GM18867 (cell line): ENCODE data around the gene MYRF.

ENCODE experiments used
- ATAC-seq: cut with Tn5 transposase; IDR thresholded peaks from one replicate; pipeline ENCODE4 v1.9.1; 2021; ENCODE audit warnings: mild to moderate bottlenecking, moderate library complexity; ENCODE audit not compliant: unreplicated experiment

Gene MYRF

DNA sequence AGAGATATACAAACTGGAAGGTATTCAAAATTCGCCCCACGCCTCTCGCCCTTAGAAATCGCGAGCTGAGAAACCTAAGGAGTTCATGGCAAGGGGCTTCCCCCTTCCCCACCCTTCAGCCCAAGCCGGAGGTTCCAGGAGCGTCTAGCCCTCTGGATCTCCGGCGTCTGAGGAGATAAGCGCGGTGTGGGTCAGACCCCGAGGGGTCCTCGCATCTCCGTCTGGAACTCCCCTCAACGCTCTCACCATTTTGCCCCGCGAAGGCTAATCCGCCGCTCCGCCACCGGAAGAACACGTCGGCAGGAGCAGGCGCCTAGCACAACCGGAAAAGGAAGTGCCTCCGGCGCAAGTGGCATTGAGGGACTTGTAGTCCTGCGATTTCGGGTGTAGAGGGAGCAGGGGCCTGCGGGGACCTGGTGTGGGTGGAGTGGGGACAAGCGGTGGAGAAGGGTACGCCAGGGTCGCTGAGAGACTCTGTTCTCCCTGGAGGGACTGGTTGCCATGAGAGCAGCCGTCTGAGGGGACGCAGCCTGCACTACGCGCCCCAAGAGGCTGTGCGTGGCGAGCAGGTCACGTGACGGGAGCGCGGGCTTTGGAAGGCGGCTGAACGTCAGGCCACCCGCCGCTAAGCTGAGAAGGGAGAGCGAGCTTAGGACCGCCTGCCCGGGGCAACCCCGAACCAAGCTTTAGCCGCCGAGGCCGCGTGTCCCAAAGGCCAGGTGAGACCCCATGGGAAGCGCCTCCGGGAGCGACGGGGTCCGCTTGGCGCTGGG is 40.1 kb downstream of the MYRF start, which contains the start of the genes FEN1 and TMEM258:
FEN1 (plus strand) TSS at position 602 of the 773 bp plus-strand sequence. CDS start 2,451 bp downstream, outside the sequence.
TMEM258 (minus strand) TSS at position 290 of the 773 bp plus-strand sequence; CDS start at position 249, 41 bp downstream.
- peak; percentile 79 for ATAC-seq

DNA sequence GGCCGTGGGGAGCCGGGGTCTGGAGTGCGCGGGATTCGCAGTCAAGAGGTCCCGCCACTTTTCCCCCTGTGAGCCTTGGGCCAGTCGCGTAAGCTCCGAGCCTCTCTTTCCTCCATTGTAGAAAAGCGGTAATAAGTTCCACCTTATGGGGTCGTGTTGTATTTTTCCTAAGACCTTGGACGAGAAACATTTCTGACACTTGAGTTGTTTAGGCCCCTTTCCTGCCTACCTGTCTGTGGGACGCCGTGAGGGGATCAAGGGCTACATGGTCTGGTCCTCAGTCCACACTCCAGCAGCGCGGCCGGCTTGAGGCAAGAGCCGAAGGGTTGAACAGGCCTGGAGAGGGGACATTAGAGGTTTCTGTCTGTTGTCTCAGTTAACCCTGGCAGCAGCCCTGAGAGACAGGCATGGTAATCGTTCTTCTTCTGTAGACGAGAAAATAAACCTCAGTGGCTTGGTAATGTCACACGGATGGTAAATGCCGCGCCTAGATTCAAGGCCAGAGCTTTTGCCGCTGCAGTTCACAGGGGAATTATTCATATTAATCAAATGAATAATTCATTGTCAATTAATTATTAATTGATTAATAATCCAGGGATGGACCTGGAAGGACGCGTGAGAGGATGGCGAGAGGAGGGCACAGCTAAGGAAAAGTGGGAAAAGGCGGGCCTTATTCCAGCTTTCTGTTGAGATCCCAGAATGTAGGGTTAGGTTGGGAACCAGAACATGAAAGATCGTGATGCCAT is 40.8 kb downstream of the MYRF start:
- peak; percentile 29 for ATAC-seq

DNA sequence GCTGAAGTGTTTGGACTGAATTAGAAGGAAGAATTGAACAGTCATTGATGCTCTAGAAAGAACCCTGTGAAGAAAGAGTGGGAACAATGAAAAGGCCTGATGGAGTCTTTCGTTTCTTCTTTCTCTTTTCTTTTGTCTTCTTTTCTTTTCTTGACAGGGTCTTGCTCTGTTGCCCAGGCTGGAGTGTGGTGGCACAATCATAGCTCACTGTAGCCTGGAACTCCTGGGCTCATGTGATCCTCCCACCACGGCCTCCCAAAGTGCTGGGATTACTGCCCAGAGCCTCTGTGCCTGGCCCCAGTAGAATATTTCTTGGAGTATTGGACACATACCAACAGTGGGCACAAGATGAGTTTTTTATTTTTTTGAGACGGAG is 41.4 kb downstream of the MYRF start:
- no peak for ATAC-seq

DNA sequence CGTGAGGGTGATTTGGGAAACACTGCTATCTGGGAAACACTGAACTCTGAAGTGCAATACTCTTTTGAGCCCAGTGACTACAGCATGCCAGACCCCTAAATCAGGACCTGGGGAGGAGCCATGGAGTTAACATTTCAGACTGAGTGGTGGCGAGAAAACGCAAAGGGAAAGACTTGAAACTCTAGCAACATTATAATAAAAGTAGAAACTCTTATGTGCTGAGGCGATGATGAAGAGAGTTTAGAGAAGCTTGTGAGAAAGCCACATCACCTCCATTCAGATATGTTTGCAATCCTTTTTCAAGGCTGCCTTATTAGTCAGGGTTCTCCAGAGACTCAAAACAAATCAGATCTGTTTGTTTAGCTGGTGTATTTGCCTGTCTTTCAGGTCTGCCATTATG is 42.1 kb downstream of the MYRF start:
- ATAC-seq, result no peak

DNA sequence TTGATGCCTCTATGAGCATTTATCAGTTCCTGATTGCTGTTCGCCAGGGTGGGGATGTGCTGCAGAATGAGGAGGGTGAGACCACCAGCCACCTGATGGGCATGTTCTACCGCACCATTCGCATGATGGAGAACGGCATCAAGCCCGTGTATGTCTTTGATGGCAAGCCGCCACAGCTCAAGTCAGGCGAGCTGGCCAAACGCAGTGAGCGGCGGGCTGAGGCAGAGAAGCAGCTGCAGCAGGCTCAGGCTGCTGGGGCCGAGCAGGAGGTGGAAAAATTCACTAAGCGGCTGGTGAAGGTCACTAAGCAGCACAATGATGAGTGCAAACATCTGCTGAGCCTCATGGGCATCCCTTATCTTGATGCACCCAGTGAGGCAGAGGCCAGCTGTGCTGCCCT is 43.0 kb downstream of the MYRF start:
- no peak for ATAC-seq

DNA sequence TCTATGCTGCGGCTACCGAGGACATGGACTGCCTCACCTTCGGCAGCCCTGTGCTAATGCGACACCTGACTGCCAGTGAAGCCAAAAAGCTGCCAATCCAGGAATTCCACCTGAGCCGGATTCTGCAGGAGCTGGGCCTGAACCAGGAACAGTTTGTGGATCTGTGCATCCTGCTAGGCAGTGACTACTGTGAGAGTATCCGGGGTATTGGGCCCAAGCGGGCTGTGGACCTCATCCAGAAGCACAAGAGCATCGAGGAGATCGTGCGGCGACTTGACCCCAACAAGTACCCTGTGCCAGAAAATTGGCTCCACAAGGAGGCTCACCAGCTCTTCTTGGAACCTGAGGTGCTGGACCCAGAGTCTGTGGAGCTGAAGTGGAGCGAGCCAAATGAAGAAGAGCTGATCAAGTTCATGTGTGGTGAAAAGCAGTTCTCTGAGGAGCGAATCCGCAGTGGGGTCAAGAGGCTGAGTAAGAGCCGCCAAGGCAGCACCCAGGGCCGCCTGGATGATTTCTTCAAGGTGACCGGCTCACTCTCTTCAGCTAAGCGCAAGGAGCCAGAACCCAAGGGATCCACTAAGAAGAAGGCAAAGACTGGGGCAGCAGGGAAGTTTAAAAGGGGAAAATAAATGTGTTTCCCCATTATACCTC is 43.6 kb downstream of the MYRF start:
- ATAC-seq, result no peak

DNA sequence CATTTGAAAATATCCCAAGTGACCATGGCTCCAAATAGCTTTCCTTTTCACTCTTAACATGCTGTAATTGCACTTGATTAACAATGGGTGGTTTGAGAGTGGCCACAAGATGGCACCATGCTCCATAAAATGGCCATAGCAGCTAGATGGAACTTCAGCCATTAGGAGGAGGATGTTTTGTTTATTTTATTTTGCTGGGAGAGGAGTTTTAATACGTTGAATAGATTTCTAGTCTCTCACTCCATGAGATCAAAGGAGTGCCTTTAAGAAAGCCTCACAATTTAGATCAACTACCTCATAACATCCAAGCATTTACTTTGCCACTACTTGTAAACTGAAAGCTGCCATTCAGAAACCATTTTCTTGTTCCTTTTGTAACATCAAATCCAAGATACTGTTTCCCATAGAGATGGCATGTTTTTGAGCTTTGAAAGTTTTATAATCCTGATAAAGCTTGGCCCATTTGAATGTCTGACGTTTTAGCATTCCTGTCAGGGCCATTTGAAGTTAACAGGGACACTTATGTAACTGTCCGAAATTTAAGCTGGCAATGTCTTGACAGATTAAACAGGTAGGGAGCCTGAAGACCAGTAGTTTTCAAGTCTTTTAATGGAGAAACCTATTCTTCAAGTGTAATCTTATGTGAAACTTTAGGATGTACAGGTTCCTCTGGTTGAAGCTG is 45.0 kb downstream of the MYRF start:
- ATAC-seq, result no peak

DNA sequence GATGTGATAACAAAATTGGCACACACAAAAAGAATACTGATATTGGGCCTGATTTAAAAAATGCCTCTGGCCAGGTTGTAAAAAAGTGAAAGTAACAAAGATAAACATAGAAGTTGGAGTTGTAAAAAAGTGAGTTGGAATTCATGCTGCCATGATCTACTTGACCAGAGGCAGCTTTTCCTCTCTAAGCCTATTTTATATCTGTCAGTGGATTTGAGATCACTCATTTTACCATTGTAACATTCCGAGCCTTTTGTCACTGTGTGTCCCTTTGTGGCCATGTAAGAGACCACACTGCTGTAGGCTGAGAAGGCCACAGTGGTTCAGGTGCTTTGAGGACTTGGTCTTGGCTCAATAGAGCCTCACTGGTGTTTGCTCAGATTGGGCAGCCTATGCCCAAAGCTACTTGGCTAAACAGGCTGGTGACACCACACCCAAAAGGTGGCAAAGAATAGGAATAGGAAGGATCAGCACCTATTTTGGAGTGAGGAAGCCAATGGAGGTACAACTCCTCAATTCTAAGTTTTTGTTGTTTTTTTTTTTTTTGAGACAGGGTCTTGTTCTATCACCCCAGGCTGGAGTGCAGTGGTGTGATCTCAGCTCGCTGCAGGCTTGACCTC is 47.3 kb downstream of the MYRF start:
- ATAC-seq, result no peak

DNA sequence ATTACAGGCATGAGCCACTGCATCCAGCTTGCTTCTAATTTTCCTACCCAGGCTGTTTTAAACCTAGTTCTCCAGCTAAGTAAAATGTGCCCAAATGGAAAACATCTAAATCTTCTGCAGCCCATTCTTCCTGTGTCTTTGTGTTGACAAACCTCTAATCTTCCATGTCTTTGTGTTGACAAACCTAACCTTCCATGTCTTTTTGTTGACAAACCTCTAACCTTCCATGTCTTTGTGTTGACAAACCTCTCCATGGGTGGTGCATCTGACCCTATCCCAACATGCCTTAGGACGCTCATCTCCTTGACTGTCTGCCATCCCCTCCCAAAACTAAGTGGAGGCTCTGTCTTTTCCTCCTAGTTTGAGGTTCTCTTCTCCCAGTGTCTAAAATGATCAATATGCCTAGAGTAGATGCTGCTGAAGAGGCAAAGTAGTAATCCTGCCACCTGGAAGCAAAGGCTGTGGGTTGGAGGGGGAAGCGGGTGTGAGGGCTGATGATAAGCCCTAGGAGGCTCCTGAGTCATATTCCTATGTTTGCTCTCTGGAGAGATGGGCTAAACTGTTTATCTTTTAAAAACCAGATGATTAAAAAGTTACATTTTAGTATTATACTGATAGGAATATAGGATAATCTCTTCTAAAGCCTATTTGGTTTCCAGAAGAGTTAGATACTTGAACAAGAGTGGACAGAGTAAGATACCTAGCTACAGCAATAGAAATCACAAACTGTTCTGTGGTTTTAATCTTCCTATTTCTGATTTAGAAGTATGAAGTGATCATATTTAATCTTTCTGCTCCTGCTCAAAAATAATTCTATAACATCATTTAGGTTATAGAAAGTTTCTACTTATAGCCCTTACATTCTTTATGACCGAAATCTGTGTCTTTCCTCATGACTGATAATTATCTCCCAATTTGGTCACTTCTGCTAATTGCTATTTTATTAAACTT is 48.2 kb downstream of the MYRF start:
- no peak for ATAC-seq

DNA sequence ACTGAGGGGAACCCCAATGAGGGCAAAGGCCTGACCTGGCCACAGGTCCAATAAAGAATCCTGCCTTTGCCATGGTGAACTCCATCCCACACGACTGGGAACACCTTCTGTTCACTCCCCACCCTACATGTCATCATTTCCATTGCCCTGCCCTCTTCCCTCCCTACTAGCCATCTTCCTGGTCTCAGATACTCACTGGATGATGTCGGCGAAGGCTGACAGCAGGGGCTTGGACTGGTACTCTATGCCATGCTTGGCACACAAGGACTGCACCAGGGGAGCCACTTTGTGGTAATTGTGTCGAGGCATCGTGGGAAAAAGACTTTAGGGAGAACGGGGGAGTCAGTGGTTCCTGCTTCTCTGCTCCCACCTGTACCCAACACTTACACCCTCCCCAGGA is 50.2 kb downstream of the MYRF start:
- ATAC-seq, result no peak

DNA sequence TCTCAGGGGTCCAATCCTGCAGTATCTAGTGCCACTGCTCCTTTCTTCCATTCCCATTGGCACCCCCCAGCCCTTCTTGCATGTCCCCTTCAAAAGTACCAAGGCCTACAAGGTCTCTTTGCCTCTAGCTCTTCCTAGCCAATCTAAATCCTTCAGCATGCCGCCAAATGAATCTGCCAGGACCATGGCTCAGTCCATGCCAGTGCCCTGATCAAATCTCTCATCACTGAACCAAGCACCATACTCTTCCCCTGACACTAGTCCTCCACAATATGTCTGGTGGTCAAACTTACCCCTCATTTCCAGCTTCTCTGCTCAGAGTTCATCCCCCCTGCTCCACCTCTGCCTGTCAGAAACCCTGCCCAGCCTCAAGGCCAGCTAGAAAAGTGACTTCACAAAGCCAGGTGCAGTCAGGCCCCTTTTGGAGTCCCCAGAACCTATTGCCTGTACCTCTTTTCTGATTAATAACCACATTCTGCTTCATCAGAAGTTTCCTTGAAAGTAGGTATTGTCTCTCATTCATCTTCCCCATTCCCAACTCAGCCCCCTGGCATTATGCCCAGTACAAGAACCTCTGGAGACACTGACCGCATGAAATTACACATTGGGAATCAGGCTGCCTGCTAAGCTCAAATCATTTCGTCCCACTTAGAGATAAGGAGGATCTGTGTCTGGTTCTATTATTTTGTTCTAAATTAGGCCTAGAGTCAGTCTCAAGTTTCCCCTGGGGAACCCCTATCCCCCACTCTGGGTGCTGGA is 51.6 kb downstream of the MYRF start:
- no peak for ATAC-seq

DNA sequence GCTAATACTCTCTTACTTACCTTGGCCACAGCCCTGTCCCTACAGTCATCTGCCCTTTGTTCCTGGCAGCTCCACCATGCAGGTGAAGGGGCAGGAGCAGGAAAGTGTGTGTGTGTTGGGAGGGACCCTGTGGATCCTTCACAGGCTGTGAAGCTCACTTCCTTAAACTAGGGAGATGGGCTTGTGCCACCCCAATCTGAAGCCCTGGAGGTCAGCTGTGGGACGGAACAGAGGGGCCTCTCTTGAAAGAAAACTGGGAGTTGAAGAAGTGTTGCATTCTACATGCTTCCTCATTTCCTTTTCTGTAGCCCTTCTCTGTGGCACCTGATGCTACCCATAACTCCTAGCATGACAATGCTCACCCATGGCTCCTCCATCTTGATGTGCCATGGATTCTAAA is 52.7 kb downstream of the MYRF start:
- ATAC-seq, result no peak

DNA sequence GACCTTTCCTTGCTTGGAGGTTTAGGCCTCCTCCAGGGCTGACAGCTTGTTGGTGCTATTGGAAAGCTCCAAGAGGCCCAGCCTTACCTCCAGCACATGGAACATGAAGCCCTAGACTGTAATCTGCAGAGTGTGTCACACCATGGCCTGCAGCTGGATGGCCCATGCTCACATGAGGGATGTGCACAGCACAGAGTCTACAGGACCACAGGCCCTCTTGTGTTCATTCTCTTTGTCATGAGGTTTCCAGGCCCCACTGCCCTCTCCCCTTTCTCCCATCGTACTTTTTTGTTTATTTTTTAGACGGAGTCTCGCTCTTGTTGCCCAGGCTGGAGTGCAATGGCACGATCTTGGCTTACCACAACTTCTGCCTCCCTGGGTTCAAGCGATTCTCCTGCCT is 54.3 kb downstream of the MYRF start:
- no peak for ATAC-seq

DNA sequence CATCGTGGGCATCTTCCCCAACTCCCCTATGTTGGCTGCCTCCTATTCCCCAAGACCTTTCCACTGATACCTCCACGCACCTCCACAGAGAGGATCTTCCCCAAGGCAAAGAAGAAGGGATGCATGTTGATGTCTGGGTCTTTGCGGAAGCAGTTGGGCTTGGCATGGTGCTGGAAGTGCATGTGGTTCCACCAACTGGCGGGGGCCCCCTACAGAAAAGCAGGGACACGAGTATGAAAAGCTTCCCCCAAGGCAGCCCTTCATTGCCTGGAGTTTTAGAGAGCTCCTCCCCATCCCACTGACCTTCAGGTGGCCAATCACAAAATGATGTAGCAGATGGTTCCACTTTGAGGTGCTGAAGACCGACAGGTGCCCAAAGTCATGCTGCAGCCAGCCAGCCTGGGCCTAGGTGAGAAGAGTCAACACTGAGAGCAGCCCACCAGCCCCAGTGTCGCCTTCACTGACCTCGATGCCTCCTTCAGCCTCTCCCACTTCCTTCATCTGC is 58.3 kb downstream of the MYRF start:
- ATAC-seq, result no peak

DNA sequence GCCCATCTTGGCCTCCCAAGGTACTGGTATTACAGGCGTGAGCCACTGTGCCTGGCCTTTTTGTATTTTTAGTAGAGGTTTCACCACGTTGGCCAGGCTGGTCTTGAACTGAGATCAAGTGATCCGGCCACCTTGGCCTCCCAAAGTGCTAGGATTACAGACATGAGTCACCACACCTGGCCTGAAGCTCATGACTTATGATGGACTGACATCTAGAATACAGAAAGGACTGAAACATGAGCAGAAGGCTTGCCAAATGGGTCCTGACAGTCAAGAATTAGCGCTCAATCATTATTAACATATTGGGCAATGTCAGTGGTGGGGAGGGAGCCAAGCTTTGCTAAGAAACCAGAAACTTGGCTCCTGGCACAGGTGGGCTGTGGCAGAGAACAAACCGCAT is 59.4 kb downstream of the MYRF start:
- no peak for ATAC-seq

DNA sequence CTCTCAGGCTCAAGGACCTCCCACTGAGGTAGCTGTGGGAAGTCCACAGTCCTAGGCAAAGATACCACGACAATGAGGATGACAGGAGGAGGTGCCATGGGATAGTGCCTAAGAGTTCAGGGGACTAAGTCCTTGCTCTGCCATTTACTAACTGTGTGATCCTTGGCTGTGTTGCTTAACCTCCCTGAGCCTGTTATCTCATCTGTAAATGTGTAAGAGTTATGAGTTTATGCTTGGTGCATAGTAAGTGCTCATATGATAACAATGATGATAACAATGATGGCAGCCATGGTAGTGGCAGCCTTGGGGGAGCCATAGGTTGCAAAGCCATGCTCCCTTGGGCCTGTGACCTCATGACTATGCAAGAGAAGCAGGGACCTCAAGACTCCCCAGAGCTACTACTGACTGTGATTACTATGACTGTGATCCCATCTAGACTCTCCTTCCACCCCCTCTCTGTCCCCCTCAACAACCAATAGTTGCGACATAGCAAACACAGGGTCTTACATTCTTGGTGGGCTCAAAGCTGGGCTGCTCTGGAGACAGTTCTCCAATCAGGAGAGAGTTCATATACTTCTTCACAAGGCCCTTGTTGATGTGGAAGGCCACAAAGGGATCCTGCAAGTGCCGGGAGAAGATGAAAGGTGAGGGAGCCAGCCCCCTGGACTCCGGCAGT is 60.4 kb downstream of the MYRF start:
- no peak for ATAC-seq

DNA sequence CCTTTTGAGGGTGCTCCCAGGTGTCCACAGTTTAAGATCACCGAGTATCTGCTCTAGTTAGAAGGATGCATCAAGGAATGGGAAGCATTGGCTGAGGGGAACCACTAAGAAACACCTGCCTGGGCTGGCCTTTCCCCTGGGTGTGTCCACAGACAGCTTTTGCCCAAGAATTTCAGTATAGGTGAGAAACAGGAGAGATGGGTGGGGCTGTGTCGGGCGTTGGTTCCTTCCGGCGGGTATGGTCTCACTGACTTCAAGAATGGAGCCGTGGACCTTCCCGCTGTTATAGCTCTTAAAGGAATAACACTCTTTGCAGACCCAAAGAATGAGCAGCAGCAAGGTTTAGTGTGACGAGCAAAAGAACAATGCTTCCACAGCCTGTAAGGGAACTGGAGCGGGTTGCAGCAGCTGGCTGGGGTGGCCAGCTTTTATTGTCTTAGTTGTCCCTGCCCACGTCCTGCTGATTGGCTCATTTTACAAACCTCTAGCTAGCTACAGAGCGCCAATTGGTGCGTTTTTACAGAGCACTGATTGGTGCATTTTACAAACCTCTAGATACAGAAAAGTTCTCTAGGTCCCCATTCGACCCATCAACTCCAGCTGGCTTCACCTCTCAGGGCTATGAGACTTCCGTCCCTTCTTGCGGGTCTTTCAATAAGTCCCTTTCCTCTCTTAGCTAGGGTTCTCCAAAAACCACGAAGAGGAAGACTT is 62.0 kb downstream of the MYRF start:
- ATAC-seq, result no peak
